ENCODE results near the gene GMPS. TPM values are rescaled to one million over a fixed set of nuclear protein-coding genes. Genes with fewer than 3 reads are reported as not detected.

Gene GMPS
- total and polyA plus RNA-seq, 9 of the 15 experiments (the other 6 are each of a cell fraction or from before 2014, with no cell fraction given): 73.7 to 282 (median 156) TPM

DNA sequence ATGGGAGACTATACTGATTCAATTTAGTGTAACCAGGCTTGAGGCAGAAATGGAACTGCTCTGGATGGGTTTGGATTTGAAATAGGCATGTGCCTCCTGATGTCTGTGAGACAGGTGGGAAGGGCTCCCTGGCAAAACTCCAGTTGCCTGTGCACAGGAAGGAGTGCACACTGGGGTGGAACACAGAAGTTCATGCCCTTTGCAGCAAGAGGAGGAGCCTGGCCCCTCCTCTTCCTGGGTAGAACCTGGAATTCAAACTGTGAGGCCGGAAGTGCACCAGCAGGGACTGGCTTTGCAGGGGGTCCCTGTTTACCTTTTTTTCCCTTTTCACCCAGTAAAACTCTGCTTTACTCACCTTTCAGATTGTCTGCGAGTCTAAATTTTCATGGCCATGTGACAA lies 99.9 kb downstream of the GMPS start (continued):
- TF ChIP-seq ZBTB34 (CRISPR knock-in tag; IDR thresholded peaks at IDR 0.05) (no peak), YBX1 (IDR thresholded peaks at IDR 0.05) (no peak), CHD1 (IDR thresholded peaks at IDR 0.05; ENCODE audit: low read length) (no peak), FOXP1 (CRISPR knock-in tag; IDR thresholded peaks at IDR 0.05) (no peak), EWSR1 (IDR thresholded peaks at IDR 0.05; ENCODE audit: borderline replicate concordance, low read depth, partially characterized antibody) (no peak)

DNA sequence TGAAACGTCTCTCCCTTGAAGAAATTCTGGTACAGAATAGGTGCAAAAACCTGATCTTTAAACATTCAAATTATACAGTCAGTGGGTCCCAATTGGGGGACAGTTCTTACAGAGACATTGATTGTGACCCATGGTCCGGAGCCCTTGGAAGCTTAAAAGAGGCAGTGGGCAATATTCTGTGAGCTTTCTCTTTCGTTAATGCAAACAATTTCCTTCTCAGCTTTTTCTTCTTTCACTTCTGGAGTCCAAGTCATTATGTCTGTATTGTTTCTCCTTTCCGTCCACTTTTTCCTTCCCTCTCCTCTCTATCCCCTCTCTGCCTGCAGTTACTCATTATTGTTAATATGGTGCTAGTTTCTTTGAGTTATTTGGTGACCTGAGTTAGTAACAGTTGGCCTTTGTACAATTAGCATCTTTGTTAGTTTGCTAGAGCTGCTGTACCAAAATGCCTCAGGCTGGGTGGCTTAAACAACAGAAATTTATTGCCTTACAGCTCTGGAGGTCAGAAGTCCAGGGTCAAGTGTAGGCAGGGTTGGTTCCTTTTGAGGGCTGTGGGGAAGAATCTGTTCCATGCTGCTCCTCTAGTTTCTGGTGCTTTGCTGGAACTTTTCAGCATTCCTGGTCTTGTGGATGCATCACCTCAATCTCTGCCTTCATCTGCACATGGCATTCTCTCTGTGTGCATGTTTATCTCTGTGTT lies 102.6 kb downstream of the GMPS start:
- intact Hi-C loops (cut with micrococcal nuclease): no loop called here
- H4K20me1 ChIP-seq (replicated peaks; ENCODE audit: control insufficient read depth, insufficient read depth, low read length): no peaks in the 10 kb centered on the region
- 25% methylated on average over 4 of the region's 4 CpGs for WGBS (ENCODE audit: insufficient coverage, low coverage, missing lambda C conversion rate)
- no peak for ATAC-seq
- no peaks in the 10 kb centered on the region for H3K36me3 ChIP-seq (ENCODE audit: control insufficient read depth, insufficient read depth, low read length)
- no peak overlapping the region for H3K9ac ChIP-seq (ENCODE audit: insufficient read depth in 1 of 2, low read depth in 2 of 2, low read length in 2 of 2)
- H2AFZ ChIP-seq (ENCODE audit: low read depth, low read length): no peak overlapping the region
- H3K27me3 ChIP-seq (ENCODE audit: control insufficient read depth in 2 of 2, insufficient read depth in 2 of 2, low read length in 2 of 2): no peaks in the 10 kb centered on the region
- CTCF ChIA-PET (ENCODE audit: low intra/inter-chr PET ratio): no interaction called here
- no peaks in the 10 kb centered on the region for H3K79me2 ChIP-seq (ENCODE audit: control insufficient read depth, insufficient read depth, low read length)
- TF ChIP-seq IRF9 (tag; IDR thresholded peaks at IDR 0.05) (no peak), MEF2D (tag; conservative IDR thresholded peaks at IDR 0.05; ENCODE audit: low read depth) (no peak), RBFOX2 (IDR thresholded peaks at IDR 0.05; ENCODE audit: low read depth, low read length) (no peak), ZSCAN32 (CRISPR knock-in tag; IDR thresholded peaks at IDR 0.05) (no peak)
- no peak for FAIRE-seq
- H3K9me3 ChIP-seq (replicated peaks; ENCODE audit: control insufficient read depth, insufficient read depth, low read depth, low read length): no peaks in the 10 kb centered on the region
- H3K4me3 ChIP-seq: no peak overlapping the region
- POLR2A ChIA-PET: interaction anchor here (0.6 to 1.3 kb wide), 4 partner anchors 9 to 1297 kb away, joined by 3 to 4 read pairs (median 3); no protein-coding TSS in a partner anchor
- no peak overlapping the region for H3K27ac ChIP-seq (ENCODE audit: extremely low read depth, low read depth, low read length)
- no peak overlapping the region for H3K4me2 ChIP-seq (ENCODE audit: insufficient read depth, low read length)
- in situ Hi-C loops (cut with MboI): no loop called here
- BruUV-seq (replicated peaks): no TSS peak
- no peaks in the 10 kb centered on the region for H3K9me1 ChIP-seq (ENCODE audit: control insufficient read depth, insufficient read depth, low read length)
- no peak for DNase-seq (ENCODE audit: extremely low read depth in 1 of 4, low spot score in 3 of 4)
- H3K4me1 ChIP-seq (replicated peaks in 1 of 2; ENCODE audit: control insufficient read depth in 2 of 2, insufficient read depth in 2 of 2, low read length in 2 of 2): no peaks in the 10 kb centered on the region; a peak in 1 of 5 replicates

All from K562 (cell line).